Gastroesophageal sphincter (tissue), 3 donors: Measurements from ENCODE around the gene CFAP100.

Experiments
- CTCF ChIP-seq, 4 experiments: fragments of 200-600 bp in 2 of 4; fragments of 450-650 bp in 2 of 4; sonication (generic) in 1 of 4; IDR thresholded peaks; one replicate each; pipeline ENCODE4 v1.5.1; 2017 to 2019; ENCODE audit warnings: antibody characterized with exemption in 4 of 4, mild to moderate bottlenecking in 2 of 4, moderate library complexity in 2 of 4
- EP300 ChIP-seq: sonication (generic); formaldehyde crosslinking; IDR thresholded peaks from one replicate; pipeline ENCODE4 v1.6.1; 2017; ENCODE audit warnings: antibody characterized with exemption, mild to moderate bottlenecking
- POLR2A ChIP-seq, 2 donors: fragments of 450-650 bp; IDR thresholded peaks; one replicate each; pipeline ENCODE4 v1.6.1; 2017; ENCODE audit warnings: antibody characterized with exemption in 2 of 2, mild to moderate bottlenecking in 2 of 2, moderate library complexity in 1 of 2
- POLR2AphosphoS5 ChIP-seq: sonication (generic); formaldehyde crosslinking; IDR thresholded peaks from one replicate; pipeline ENCODE4 v1.6.1; 2017; ENCODE audit warnings: antibody characterized with exemption

- TF ChIP-seq CTCF (IDR thresholded peaks at IDR 0.05), result no peak
- no peak for TF ChIP-seq POLR2AphosphoS5
- no peak for TF ChIP-seq POLR2A (IDR thresholded peaks at IDR 0.05)
- TF ChIP-seq EP300, result no peak
Observed at GRCh38 chr3:126480206-126480605, 85.5 kb downstream of the CFAP100 start.
